ENCODE measurements around the gene CCDC102B.
A peak's percentile ranks its signal among the peaks of the same experiment; 100 is the strongest.
"Not testable (repeated sequence)": the region's sequence is repeated elsewhere in the genome, so short reads cannot be mapped to it uniquely, and the experiment has no call there.

Gene CCDC102B

DNA sequence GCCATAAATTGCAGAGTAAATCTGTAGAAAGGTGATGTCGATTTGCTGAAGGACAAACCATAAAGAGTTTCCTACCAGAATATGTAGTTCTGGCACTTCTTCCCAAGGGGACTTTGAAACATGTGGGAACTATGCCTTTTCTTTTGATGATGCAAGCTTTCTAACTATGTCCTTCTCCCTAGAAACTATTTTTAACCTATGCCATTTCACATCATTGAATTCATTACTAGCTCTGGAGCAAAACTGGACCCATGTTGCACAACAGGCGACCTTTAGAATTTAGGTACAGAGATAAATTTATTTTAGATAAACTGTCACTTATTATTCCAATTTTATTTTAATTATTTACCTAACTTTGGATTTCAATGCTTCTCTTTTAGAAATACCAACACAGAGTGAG, 186.5 kb downstream of the CCDC102B start:
- no peak for DNase-seq

DNA sequence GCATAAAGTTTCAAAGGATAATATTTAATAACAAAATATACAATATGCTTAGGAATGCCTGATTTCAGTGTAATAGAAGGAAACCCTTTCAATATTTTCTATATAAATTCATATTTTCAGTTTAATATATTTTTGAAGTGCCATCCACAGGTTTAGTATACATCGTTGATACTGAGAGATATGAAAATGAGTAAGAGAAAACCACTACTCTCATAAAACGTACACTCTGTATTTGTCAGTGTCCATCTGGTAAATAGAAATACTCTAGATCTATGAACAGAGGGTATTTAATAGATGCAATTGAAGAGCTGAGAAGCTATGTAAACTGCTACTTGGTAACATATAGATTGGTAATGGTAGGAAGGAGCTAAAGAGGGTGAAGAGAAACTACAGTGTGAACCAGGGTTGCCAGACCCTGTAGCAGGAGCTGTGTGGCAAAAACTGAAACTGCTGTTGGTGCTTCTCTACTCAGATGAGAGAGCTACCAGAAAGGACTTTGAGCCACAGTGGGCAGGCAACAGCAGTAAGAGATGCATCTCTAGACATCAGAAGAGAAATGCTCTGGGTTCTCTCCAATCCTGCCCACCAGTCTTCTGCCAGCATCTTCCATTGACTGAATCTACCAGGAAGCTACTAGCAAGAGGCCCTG, 187.4 kb downstream of the CCDC102B start:
- DNase-seq = no peak

DNA sequence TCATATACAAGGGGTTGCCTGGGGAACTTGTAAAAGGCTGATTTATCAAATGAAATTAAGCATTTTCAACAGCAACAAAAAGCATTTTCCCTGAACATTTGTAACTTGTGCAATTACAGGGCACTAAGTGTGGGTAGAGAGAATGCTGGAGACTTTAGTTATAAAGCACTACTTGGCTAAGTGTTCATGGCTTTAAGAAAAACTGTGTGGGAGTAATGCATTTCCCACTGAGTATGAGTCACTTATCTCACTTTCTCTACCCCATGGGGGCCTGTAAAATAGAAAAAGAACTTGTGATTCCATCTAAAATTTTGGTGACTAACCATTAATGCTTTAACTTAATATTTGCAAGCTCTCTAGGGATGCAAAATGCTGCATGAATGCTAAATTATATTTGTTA, 193.4 kb downstream of the CCDC102B start:
- DNase-seq = no peak

DNA sequence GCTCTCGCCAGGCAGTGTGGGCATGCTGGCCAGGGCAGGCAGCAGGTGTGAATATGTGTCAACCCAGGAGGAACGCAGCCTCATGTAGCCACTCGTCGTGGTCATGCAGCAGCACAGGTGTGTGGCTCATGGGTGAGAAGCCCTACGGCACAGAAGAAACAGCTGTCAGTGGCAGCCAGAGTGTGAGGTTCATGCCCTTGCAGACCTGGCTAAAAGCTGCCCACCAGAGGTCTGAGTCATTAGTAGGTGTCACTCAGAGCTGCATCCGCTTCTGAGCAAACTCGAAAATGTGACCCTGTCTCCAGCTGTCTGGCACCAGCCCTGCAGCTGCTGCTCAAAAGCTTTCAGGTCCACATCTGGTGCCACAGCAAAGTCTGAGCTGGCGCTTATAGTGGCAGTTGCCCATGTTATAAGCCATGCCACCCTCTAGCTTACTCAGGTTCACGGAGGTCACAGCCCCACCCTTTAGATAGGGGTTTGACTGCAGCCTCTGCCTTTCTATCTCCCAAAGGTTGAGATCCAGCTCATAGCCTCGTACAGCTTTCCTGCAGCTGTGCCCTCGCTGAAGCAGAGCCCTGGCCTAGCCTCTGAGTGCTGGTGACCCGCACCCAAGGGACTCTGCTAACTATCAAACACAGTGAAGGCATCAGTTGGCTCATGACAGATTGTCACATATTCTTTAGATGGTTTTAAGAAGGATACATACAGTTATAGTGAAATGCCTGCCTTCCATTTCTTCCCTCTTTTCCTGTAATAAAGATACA, 195.0 kb downstream of the CCDC102B start:
- no peak for DNase-seq

DNA sequence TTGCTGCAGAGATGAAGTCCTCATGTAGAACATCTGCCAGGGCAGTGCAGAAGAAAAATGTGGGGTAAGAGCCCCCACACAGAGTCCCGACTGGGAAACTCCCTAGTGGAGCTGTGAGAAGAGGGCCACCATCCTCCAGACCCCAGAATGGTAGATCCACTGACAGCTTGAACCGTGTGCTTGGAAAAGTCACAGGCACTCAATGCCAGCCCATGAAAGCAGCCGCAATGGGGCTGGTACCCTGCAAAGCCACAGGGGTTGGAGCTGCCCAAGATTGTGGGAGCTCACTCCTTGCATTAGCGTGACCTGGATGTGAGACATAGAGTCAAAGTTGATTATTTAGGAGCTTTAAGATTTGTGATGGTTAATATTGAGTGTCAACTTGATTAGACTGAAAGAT, 197.8 kb downstream of the CCDC102B start:
- DNase-seq = no peak

DNA sequence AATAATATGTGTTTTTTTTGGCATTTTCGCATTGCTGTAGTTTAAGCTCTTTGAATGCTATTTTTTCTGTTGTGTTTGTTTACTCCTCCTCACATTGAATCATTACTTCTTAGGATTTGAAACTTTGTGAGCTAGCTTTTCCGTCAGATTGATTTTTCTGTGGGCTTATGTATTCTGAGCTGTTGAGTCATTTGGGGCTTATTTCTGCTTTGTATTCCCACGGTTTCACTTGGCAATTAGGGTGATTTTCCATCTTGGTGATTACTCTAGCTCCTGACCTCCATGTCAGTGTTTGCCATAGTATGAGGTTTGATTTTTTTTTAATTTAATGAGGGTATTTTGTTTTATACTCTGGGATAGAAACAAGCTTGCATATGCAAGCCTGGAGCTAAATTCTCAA, 200.0 kb downstream of the CCDC102B start:
- DNase-seq = no peak

DNA sequence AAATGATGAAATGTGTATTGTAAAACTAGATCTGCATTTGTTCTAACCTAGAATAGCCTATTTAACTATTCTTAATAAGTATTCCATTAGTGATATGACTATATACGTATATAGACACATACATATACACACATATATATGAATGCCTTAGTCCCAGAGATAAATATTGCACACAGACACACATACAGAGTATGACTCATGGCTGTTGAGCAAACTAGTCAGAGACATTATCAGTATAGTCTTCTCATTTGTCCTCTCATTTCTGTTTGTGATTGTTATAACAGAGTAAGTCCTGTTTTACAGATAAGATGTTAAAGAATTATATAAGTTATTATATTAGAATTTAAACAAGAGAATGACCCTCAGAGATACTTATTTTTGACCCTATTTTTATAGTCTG, 202.5 kb downstream of the CCDC102B start:
- no peak for DNase-seq

DNA sequence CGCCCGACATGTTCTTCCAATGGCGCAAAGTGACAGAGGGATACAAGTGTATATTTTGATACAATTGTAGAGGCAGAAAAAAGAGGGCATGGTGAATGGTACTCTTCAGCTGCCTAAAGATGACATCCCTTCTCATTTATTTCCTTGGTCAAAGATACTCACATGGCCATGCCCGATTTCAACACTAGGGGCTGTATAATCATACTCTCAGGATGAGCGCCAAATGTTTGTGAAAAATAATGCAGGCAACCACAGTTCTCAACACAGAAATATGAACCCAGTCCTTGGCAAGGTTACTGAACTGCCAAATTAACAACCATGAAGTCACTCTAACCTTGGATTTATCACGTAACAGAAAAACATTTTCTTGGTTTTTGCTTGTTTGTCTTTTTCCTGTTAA, 204.4 kb downstream of the CCDC102B start:
- DNase-seq = no peak

DNA sequence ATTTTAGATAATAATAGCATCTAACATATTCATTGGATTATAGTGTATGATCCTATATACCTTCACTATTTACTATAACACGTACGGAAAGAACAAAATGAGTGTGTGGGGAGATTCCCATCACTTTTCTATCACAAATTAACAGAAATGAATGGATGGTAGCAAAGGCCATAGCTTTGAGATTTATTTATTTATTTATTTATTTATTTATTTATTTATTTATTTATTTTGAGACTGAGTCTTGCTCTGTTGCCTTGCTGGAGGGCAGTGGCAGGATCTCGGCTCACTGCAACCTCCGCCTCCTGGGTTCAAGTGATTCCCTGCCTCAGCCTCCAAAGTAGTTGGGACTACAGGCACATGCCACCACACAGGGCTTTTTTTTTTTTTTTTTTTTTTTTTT, 208.3 kb downstream of the CCDC102B start:
- DNase-seq = not testable (repeated sequence)

DNA sequence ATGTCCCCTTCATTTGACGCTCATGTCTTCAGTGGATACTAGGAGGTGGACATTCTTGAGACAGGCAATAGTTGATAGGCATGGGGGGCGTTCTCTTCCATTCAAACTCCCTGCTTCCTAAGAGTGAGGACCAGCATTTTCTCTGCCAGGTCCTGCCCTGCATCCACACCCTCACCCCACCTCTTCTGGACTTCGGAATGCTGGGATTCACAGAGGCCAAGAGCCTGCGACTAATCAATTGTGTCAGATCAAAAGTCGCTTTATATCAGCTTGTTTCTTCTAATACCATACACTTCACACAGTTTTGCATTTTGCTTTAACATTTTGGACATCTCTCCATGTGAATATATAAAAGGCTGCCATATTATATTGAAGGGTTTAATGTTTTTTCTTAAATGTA, 210.7 kb downstream of the CCDC102B start:
- DNase-seq = no peak

DNA sequence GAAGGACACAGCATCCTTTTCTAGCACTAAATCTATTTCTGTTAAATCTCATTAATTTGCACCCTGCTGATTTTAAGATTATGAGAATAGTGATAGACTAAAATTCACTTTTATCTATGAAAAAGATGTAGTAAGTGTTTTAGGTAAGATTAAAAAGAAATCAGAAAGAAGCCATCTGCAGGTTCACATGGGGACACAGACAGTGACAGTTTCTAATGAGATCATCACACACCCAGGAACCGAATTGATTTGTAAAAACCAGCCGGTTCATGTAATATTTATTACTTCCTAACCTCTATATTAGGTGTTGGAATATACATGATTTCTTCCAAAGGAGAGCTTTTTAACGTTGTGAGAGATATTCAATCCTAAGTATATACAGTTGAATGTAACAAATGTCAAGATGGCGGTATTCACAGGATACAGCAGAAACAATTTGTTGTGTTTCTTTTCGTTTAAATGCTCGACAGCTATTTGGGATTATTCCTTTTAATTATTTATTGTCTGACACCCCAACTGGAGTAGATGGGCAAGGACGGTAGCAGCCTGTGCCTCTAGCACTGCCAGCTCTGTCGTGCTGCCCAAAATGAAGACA, 223.4 kb downstream of the CCDC102B start:
- no peak for DNase-seq

DNA sequence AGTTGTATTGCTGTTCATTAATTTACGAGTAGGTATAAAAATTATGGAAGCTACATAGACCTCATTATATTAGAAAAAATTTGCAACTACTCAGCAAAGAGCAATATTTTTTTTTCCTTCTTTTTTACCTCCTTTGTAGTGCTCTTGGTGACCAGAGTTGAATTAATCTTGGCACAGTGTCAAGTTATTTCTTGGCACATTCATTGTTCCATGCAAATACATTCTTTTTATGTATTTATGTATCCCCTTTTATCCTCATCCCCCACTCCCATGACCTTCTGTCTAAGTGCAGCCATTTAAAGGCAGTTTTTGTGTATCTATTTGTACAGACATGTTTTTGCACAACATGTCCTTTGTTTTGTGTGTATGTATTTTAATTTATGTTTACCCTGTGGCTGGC, 224.5 kb downstream of the CCDC102B start:
- DNase-seq = peak; percentile 89

DNA sequence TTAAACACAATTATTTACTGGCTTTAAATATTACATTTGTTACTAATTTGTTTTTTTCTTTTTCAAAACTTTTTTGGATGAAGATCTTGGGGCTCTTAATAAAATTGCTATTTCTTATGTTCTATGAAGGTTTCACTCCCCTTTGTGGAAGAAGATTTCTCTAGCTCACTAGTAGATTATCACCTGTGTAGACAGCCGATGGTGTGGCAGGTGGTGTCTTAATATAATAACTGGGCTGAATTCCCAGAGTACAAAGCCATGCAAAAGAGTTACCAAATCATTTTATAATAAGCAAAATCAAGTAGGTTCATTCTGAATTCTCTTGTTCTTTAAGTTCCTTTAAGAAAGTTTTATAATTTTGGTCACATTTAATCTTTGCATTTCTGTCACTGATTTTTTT, 233.7 kb downstream of the CCDC102B start:
- DNase-seq = peak; percentile 13

DNA sequence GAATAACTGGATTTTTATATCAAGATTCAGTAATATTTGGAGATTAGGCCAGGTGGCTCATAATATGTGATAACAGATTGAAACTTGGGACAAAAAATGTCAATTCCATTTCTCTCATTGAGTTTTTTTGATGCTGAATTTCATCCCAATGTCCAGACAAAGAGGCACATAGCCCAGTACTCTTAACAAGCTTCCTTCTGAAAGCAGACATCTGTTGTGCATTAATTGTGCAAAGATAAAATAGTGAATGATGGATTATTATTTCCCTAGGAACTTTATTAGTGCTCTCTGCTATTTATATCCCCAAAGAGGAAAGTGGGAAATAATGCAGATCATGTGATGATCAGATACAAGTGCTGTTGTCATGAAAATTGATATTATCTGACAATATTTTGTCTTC, 234.1 kb downstream of the CCDC102B start:
- no peak for DNase-seq

DNA sequence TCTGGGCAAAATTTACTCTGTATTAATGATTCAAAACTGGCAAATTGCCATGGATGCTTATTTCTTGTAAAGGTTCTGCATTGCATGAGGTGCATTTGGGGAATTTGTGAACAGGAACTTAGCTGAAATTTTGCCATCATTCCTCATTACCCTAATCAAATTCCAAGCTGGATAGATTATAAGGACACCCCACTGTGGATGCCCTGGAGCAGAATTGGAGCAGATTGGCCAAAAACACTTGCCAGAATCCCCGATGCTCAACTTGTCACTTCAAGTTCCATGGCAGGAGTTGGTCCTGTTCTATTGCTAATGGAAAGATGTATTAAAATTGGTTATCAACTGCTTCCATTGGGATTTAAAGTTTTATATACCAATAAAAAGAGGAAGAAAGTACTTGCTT, 237.9 kb downstream of the CCDC102B start:
- DNase-seq = no peak

DNA sequence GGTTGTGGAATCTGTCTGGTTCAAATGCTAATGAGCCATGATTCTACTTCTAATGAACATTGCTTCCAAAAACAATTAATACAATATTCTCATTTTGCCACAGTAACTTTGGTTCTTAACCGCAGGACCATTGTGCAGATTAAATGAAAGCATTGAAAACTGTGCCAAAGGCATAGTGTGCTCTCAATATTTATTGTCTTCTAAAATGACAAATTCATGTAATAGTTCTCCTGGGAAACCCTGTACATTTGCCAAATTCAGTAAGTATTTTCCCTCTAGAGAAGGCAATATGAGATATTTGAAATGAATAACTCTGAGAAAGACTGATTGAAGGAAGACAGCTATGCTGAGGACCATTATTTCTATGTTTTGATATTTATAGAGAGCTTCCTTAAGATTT, 246.3 kb downstream of the CCDC102B start:
- DNase-seq = no peak

DNA sequence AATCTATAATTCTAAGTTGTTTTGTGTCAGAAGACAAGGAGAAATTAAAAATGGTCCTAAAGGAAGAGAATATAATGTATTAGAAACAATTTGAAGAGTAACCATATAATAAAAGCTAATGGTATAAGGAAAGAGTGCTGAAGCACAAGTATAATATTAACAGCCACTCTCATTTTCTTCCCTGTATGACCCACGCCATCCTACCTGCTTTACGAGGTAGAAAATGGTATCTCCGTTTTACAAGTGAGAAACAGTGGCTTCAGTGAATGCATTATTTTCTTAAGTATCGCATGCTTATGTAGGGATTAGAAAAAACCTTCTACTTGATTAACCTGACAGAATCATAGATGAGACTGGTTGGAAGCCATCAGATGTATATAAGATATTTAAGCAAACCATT, 266.2 kb downstream of the CCDC102B start:
- DNase-seq = no peak

DNA sequence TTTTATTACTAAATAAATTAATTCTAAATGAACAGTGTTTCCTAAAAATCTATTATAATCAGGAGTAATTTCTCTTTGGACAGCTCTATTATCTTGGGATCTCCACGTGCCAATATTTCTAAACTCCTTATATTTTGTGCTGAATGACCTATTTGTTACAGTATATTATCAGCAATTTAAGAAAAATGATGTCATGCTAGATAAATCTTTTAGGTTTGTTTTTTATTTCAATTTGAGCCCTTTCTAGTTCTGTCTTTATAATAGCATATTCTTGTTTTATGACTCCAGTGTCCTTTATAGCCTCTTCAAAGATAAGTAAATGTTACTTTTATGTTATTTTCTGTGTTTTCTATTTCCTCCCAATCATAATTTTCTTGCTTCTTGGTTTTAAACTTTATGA, 269.2 kb downstream of the CCDC102B start:
- no peak for DNase-seq

DNA sequence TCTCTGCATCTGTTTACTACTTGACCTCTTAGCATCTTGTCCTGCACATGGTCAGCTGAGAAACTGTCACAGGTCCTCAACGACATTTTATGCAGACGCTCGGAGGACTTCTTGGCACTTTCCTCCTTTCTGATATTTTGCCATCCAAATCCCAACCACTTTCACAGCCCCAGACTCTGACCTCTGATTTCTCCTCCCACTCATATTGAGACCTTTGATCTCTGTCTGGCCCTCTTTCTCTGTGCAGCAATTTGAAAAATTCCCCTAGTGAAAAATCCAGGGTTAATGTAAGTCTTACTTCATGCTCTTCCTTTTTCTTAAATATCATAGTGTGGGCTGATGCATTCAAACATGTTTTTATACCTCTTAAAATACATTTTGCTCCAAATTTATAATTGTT, 273.8 kb downstream of the CCDC102B start:
- no peak for DNase-seq

DNA sequence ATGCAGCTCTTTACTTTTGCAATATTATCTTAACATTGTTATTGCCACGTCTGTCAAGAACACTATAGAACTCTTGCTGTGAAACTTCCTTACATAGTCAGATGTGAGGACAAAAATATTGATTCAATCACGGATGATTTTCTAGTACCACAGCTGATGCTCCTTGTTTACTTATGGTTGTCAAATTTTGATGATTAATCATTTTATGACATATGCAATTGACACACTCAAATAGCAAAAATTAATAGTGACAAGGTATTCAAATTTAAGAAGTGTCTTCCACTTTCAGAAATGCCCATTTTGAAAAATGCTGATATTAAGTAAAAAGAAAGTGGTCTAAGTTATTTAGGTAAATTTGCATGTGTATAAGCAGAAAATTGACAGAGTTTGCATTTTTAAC, 284.0 kb downstream of the CCDC102B start:
- no peak for DNase-seq

DNA sequence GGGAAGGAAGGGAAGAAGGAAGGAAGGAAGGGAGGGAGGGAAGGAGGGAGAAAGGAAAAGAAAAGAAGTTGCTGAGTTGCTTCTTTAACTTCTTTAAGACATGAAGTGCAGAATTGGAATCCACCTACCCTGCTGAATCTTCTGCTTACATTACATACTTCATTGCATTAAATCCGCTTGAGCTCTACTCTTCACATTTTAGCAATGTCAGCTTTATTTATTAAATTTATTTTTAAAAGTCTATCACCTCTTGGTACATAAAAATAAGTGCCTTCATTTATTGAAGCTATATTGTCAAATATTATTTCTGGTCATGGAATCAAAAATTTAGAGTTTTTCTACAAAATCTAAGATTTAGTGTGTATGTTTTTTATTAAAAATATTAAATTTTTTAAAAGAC, 284.6 kb downstream of the CCDC102B start:
- no peak for DNase-seq

DNA sequence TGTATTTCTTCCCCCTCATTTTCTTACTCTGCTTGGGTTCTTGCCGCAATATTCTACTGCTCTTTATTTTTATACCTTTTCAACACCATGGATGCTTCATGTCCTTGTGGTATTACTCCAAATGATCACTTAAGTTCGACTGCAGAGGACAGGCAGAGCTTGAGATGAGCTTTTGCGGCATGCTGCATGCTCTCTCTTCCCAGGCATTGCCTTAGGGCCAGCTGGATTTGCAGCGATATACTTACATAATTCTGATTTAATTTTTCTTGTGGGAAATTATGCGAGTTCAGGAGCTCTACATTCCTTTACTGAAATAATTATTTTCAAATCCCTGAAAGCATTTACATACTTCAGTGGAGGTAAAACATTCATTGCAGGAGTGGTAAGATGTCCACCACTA, 288.1 kb downstream of the CCDC102B start:
- no peak for DNase-seq

DNA sequence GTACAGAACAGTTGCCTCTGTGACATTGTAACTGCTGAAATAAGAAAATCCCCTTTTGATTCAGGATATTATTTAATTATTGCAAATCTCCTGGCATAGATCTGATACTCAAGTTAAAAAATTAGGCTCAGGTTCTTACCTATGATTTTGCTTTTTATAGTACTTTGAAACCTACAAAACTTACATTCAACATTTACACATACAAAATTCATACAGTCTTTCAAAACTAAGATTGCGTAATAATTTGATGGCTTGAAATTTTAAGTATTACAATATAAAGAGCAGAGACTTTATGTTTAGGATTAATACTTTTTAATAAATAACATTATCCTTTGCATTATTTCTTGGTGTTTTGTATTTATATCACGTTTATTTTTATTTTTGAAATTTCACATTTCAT, 291.1 kb downstream of the CCDC102B start:
- no peak for DNase-seq

DNA sequence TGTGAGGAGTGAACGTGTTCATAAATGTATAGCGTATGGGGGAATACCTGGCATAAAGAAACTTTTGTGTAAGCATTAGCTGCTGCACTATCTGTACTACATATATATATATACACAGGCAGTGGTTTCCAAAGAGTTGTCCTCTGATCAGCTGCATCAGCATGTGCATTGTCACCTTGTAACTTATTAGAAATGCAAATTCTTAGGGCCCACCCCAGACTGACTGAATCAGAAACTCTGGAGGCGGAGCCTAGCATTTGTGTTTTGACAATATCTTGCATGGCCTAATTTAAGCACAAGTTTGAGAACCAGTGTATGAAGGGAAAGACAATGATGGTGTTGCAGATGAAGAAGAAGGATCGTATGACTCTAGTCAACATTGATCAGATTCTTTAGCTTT, 299.5 kb downstream of the CCDC102B start:
- no peak for DNase-seq

DNA sequence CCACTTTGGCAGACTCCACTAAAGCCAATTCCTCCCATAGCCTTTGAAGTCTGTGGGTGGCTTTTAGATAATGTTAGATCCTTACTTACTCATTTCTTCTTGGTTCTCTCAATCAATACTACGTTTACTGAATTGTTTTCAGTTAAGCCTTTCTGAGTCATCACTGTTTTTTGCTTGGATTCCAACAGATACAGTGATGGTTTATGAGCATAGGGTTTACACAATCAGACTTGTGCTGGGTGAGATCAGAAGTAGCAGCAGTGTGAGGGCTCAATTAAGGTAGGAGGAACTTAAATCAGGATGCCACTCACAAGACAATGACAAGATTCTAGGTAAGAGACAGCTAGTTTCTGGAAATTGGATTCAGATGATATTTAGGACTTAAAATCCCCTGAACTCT, 305.1 kb downstream of the CCDC102B start:
- no peak for DNase-seq
